HG03196 (cell line): ENCODE results near the gene HIVEP2.

Experiments
- ATAC-seq: cut with Tn5 transposase; IDR thresholded peaks from one replicate; pipeline ENCODE4 v1.9.1; 2021; ENCODE audit not compliant: unreplicated experiment

Gene HIVEP2

DNA sequence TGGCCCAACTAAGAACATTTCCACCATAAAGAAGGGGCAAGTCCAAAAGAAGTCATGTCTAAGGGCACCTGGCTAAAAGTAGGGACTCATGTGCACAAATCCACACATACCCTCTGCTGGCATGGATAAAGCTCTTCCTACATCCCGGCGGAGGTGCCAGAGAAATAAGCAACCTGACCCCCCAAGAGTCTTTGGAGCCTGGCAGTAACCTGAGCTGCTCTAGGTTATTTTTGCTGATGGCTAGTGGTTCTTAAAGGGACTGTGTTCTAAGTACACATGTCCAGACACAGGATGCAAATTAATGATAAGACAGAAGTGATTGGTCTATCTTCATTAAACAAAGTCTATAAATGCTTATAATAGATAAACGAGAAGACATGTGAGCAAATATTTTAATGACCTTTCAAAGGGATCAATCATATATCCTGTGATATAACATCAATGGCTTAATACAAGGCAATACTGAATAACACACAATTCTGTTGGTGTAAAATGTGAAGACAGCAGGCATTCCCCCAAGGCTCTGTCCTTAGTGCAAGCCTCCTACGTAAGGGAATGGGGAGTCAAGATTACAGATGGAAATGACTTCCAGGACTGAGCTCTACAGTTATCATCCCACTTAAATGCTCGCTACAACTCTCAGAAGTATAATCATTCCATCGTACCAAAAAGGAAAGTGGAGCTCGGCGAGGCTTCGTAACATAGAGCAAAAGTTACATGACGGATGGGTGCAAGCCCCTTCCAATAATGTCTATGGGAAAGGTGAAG lies 52.5 kb downstream of the HIVEP2 start:
- ATAC-seq: no peak

DNA sequence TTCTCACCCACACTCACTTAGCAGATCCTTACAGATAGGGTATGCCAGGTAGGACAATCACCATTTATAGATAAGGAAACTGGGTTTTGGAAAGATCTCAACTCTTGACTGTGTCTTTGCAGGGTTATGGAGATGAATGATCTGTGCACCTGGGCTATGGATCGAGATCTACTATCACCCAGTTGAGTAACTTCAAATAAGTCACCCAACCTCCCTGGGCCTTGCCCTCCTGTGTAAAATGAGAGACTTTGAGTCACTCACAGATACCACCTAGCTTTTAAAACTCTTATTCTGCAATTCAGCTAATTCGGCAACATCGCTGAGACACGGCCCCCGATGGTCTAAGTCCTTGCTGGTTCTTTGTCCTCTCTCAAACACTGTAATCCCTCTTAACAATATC lies 53.5 kb downstream of the HIVEP2 start:
- ATAC-seq: no peak

DNA sequence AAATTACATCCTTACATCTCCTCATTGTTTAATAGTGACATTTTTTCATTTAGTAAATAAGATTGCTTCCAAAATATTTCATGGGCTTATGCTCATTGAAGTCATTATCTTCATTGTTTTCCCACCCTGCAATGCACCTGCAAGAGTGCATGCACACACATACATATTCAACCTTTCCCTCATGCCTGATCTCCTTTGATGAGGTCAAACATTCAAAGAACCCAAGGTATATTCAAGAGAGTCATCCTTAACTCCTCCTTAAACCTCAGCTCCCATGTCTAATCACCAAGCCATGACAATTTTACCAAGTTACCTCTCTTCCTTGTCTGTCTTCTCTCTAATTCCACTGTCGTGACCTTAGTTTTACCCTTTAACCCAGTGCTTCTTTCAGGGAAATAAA lies 56.5 kb downstream of the HIVEP2 start:
- no peak for ATAC-seq

DNA sequence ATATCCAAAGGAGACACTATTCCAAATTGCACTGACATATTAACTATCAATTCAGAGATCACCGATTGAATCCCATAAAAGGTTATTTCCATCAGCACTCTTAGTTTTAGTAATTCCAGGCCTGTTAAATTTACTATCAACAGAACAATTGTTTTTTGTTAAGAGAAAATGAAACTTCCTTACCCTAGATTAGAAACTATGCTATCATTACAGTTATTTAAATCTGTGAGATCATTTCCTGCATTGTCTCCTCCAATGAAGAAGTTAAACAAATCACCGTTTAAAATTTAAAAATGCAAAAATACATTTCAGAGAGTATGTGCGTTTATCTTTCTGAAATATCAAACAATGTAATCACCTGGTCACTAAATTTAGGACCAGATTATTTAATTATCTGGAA lies 57.5 kb downstream of the HIVEP2 start:
- ATAC-seq: no peak

DNA sequence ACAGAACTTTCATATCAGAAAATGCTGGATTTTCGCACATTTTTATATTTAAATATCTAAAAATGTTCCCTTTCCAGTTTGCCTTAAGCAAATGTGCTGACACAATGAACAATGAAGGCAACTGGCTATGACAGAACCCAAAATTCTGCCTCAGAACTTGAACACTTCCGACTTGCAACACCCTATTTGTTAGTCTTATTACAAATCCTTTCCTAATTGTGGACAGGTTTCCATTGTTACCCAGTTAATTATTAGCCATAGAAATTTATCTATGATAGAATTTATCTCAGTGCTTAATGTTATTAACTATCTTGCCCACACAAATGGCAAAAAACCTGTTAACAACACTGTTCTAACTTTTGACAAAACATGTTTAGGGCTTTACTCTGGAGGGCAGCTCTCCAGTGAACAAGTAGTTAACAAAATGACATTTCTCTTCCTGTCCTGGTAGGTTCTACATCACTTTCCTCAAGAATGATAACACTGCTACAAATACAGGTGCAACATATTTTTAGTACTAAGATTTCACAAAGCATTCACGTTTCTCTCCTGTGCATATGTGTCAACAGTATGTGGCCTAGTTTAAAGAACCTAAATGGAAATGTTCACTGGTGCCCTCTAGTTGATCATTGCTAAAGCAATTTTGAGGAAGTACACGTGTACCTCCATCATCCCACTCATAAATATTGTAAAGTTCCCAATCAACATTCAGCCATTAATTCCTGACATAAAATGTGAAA lies 58.4 kb downstream of the HIVEP2 start:
- peak; percentile 60 for ATAC-seq

DNA sequence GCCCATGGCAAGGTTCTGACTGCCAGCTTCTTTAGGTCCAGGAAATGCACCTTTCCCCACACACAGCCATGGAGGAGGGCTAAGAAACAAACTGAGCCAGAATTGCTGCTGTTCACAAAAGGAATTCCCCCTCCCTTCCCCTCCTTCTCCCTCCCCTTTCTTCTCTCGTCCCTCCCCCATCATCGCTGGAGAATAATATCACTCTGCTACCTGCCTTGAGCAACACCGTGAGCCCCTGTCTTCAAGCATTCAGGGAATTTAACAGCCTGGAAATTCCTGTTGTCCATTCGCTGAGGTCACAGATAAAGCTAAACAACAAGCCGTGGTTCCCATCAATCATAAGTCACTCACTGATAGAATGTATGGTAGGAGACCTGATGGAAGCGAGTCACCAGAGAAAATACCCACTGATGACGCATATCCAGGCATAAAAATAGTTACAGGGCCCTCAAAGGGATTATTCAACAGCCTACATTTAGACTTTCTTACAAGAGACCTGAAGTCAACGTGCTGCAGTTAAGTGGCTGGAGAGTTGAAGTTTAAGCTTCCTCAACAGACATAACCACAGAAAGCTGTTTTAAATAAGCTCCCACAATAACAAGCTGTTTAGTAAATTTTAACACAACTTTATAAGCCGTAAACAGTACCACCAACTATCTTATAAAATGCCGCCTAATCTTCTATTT lies 59.7 kb downstream of the HIVEP2 start:
- ATAC-seq: peak; percentile 79

DNA sequence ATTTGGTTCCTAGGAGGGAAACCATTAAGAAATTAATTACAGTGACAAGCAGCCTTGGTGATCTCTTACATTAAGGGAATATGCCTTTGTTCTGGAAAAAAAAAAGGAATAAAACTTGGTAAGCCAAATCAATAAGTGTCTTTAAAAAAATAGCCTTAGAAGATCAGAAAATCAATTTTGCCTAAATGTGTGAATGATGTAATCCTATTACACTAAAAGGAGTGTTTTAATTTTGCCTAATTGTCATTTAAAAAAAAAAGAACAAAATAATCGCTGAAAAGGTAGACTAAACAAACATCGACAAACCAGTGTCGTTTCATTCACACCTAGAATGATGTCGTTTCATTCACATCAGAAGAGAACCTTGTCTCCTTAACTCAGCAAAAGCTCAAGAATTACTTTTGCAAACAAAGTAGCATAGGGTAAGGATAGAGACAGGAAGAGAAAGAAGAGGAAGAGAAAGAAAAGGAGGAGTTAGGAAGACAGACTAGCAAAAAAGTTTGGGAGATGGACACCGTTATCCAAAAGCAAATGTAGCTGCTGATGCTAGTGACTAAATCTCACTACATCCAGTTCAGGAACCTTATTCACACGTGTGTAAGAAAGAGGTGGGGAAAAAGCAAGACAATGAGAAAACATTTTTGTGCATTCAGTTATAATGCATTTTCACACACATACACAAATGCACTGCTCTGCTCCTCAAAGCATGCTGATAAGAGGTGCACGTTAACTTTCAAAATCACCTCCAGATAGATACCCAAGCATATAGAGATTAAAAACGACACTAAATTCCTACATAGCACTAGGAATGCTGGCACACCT lies 60.6 kb downstream of the HIVEP2 start:
- no peak for ATAC-seq

DNA sequence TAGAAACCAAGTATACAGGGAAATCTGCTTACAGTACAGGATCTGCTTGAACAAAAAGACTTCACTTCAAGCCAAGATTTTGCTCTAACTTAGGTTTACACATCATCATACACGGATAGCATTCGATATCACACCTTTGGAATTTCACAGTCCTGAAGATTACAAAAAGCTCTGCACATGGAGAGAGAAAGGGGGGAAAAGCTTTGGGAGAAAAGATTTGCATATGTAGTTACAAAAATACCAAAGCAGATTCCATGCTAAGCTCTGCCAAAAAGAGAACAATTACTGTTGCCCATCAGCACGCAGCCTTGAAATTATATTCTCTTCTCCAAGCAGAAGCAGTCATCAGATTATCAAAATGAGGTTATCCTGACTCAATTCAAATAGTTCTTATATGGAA lies 62.0 kb downstream of the HIVEP2 start:
- no peak for ATAC-seq

DNA sequence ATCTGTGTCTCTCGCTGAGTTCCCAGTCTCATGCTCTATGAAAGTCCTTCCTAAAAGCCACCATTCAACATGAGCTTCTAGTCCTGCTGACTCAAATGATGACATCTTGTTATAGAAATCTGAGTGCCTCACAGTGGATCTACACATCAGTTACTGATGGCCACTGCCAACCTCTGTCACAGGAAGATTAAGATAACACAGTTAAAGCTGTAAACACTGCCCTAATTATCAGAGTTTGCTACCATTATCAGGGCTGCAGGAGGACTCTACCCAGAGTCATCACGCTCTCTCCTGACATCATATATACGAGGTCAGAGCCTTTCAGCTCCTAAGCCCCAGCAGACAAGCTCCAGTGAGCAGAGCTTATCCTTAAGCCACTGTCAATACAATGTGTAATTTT lies 63.2 kb downstream of the HIVEP2 start:
- no peak for ATAC-seq

DNA sequence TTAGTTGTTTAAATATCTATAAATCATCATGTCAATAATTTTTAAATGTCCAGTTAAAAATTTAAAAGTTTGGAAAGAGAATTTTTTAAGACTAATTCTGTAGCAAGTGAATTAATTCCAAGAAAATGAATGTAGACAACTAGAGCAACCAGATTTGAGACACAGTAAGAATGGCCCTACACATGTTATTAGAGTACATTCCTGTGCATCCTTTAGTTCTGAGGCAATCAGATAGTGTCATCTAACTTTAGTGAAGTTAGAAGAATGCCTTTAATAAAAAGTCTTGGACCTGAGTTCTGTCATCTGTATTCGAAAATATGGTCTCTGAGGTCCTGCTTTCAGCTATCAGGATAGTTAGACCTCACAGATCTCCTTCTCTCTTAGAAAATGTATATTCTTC lies 63.7 kb downstream of the HIVEP2 start:
- no peak for ATAC-seq

DNA sequence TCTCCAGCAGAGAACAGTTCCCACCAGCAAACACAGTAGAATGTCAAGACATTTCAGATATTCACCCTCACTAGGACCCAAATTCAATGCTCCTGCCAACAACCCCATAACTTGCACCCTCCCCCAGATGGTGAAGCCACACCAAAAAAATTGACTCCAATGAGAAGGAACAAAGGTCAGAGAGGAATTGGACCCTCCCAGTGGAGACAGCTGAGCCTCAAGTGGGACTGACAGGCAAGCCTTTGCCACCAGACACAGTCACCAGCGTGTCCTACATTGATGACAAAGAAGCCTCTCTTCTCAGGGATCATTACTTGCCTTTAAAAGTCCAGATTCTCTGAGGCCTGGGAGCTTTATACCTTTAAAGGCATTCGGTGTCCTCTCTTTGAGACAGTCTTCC lies 64.8 kb downstream of the HIVEP2 start:
- no peak for ATAC-seq

DNA sequence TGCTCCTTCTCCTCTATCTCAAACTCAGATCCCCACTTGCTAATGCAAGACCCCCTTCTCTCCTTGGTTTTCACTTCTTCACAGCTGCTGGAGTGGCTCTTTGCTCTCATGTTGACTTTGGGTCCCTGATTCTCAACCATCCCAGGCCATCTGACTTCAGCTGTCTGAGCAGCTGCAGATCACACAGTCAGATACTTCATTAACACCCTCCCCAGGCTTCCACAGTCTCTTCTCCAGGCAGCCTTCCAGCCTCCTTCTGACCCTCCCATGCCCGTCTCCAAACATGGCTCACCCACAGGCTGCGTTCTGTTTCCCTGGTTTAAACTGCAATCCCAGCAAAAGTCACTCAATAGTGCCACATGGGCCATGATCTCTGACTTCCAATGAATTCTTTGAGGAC lies 65.4 kb downstream of the HIVEP2 start:
- no peak for ATAC-seq

DNA sequence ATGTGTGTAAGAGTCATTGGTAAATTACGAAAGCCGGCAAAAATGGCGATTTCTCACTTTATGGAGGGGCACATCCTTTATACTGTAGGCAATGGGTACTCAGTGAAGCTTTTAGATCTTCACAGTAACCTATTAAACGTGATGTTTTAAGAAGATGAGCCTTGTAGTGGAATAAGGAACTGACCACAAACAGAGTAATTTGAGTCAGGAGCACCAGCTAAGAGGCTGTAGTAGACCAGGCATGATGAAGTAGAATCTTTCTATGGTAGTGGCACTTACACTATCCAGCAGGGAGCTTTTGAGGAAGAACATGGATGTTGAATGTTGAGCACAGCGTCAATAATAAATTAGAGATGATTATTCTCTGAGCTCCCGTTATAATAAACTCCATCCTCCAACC lies 65.9 kb downstream of the HIVEP2 start:
- no peak for ATAC-seq

DNA sequence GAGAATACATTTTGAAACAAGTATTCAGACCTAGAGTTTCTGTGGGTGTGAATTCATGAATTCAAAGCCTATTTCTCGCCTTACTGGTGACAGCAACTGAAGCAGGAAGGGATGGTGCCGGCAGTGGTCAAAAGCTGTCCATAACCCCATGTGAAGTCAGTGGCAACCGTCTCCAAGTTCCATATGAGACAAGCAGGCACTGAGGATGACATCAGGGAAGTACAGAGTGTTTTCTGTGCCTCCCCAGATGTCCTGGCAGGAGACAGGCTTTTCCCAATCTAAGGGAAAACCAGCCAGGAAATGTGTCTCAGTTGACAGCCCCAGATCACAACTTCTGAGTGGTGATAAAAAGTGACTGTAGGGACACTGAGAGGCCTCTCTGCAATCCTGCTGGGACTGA lies 66.6 kb downstream of the HIVEP2 start:
- no peak for ATAC-seq

DNA sequence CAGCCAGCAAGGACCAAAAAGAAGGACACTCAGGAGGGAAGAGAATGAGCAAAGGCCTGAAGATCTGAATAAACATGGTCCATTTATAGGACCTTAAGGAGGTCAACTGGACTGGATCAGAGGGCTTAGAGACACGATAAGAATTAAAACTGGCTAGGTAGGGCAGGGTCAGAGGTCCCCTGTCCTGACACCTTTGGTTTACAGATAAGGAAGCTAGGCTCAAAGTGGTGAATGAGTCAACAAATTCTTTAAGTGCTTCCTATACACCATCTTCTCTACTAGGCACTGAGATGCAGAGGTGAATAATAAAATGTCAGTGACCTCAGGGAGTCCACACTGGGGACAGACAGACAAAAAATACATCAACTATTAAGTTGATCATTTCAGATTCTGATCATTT lies 70.3 kb downstream of the HIVEP2 start:
- ATAC-seq: no peak

DNA sequence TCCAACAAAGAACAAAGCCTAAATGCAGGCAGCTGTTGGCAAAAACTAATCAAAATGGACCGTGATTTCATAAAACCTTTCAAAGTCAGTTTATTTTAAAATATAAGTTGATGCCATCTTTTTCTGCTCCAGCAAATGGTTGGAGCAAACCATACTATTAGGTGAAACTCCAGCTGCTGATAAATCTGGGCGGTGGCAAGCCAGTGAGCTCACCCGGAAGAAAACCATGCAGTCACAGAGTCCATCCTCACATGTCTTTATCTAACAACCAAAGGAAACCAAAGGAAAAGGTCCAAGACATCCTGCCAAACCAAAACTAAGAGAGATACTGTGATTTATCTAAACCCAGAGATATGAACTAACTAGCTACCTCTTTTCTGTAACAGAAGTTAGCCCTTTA lies 72.6 kb downstream of the HIVEP2 start:
- no peak for ATAC-seq

DNA sequence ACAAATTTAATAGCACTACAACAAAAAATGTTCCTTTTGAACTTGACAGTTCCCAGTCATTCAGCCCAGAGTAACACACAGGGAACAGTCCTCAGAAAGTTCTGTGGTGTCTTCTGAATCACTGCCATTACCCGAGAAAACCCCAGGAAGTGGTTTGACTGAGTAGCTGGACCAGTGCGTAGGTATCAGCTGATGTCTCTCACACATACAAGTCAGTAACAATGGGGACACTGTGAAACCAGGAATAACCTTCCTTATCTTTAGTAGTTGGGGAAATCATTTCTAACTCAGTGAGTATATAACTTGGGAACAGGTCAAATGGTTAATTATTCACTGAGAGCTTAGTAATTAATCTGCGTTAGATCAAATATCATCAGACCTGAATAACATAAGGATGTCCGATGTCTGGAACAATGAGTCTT lies 73.1 kb downstream of the HIVEP2 start:
- peak; percentile 92 for ATAC-seq

DNA sequence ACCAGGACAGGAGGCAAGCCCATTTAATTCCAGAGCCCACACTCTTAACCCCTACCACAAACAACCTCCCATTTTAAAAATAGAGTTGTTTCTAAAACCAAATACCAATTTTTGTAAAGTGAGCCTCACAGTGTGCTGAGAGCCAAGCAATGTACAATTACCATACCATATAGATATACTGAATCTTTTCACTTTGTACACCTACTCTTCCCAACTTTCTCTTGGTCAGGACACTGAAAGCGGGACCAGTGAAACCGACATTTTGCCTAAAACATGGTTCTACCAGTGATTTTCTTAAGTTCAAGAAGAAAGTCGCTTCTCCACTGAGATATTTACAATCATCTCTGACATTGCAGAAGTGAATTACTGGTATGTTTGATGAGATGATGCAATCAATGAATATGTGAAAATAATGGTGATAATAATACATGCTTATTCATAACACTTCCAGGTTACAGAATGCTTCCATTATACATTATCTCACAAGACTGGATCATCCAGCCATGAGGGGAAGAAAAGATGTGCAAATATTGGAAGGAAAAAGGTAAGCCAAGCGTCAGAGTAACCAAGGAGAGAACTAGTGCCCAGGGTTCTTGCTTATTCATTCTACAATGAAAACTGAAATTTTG lies 74.1 kb downstream of the HIVEP2 start:
- ATAC-seq: no peak

DNA sequence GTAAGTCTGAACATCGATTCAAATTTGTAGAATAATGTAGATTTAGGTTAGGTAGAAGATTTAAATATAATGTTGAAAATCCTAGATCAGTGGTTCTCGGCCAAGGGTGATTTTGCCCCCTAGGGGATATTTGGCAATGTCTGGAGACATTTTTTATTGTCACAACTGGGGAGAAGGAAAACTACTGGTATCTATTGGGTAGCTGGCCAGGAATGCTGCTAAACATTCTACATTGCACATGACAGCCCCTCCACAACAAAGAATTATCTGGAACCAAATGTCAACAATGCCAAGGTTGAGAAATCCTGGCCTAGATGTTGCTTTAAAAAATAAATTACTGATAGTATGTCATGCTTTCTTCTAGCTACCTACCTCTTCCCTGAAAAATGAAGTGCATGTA lies 76.1 kb downstream of the HIVEP2 start:
- no peak for ATAC-seq

DNA sequence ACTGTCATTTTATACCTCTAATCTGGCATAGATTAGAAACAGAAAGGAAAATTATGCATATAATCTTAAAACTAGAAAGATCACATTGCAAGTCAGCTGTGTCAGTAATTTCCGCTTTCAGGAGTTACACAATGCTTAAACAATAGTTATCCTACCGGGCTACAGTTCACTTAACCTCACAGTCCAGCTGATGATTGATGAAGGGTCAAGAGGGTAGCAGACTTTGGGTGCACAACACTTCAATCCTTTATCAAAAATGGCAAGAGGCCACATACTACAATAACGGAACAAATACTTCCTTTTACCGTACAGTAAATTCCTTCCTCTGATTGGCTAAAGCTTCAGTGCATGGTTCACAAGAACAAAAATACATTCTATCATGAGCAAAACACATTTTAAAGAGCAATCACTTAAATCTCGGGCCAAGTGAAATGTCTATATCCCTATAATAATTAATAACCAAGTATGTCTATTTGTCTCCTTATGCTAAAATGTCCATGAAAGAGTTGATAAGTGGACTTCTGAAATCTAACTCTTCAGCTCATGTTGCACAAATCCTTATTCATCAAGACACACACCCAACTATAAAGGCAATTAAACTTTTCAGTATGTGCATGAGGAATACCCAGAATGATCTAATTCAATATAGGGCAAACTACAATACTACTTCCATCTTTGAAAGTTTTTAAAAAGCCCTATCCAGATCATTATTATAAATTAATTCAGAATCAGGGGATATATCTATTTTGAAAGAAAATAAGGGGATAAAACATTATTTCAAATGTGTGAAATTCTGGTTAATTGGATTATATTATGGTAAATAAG lies 76.8 kb downstream of the HIVEP2 start:
- peak; percentile 57 for ATAC-seq
